HT-29 (cell line): ENCODE data around the gene NOTCH1. TPM values are rescaled to one million over a fixed set of nuclear protein-coding genes. Genes with fewer than 3 reads are reported as not detected.
"Not testable (repeated sequence)": the region's sequence is repeated elsewhere in the genome, so short reads cannot be mapped to it uniquely, and the experiment has no call there.

Source experiments
- DNase-seq: peaks from one replicate; pipeline ENCODE4 v3.0.0-alpha.2; 2015; ENCODE audit warnings: low spot score
- total RNA-seq: library from RNA; depleted of rRNA; stranded (reverse); fragments of >200 nt; shearing (Covaris generic); gene quantifications from 2 replicates; pipeline ENCODE4 v1.2.3, GENCODE V29; 2014

Gene NOTCH1
- total RNA-seq, 1 experiment from 2014 or later, result 57.7 TPM

GRCh38 chr9:136564379-136564988 is 18.6 kb upstream of the NOTCH1 start:
- no peak for DNase-seq

- DNase-seq, result no peak
These were observed 17.9 kb upstream of the NOTCH1 start for GRCh38 chr9:136563646-136564325.

DNA sequence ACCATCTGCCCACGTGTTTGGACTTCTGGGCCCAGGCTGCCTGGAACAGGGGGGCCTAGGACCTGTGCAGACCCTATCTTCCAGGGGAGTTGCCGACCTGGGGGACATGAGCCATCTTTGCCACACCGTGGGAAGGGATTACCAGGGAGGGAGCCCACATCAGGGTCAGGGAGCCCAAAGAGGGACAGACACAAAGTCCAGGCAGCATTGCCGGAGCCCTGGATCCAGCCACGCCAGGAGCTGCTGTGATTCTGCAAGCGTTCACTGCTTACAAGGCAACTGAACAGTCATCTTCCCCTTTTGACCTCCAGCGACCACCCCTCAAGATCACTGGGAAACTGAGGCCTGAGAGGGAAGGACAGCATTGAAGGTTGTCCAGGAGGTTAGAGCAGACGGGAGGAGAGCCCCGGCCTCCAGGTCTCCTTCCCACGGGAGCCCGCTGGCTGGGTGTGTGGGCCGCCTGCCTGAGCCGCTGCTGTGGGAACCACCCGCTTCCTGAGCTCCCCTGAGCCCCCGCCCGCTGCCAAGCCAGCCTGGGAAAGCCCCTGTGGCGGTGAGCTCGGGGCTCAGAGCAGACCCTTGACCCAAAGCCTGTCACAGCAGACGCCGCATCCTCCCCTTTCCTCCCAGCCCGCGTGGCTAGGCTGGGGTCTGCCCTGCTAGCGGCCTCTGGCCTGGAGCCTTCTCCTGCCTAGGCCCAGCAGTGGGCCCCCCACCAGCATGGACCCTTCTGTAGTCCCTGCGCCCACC is 17.1 kb upstream of the NOTCH1 start:
- no peak for DNase-seq

GRCh38 chr9:136561779-136562178 is 15.9 kb upstream of the NOTCH1 start:
- DNase-seq, result no peak

DNA sequence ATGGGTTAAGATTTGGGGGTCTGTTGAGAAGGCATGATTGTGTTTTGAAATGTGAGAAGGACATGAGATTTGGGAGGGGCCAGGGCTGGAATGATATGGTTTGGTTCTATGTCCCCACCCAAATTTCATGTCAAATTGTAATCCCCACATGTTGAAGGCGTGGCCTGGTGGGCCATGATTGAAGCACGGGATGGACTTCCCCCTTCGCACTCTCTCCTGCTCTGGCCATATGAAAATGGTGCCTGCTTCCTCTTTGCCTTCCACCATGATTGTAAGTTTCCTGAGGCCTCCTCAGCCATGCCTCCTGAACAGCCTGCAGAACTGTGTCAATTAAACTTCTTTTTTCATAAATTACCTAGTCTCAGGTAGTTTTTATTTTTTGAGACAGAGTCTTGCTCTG is 14.7 kb upstream of the NOTCH1 start:
- DNase-seq, result no peak

GRCh38 chr9:136559371-136559770 is 13.5 kb upstream of the NOTCH1 start:
- DNase-seq, result not testable (repeated sequence)

DNA sequence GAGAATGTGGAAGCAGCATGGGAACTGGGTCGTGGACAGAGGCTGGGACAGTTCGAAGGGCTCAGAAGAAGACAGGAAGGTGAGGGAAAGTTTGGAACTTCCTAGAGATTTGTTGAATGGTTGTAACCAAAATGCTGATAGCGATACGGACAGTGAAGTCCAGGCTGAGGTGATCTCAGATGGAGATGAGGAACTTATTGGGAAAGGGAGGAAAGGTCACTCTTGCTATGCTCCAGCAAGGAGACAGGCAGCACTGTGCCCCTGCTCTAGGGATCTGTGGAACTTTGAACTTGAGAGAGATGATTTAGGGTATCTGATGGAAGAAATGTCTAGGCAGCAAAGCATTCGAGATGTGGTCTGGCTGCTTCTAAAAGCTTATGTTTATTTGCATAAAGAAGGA is 13.0 kb upstream of the NOTCH1 start:
- DNase-seq, result not testable (repeated sequence)

DNA sequence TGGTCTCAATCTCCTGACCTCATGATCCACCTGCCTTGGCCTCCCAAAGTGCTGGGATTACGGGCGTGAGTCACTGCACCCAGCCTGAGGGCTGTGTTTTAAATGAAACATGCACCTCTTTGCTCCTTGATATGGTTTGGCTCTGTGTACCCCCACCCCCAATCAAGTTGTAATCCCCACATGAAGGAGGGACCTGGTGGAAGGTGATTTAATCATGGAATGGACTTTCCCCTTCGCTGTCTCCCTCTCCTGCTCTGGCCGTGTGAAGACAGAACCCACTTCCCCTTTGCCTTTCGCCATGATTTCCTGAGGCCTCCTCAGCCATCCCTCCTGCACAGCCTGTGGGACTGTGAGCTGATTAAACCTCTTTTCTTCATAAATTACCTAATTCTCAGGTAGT is 12.5 kb upstream of the NOTCH1 start:
- DNase-seq, result no peak

GRCh38 chr9:136557036-136557435 is 11.2 kb upstream of the NOTCH1 start:
- DNase-seq, result no peak

DNA sequence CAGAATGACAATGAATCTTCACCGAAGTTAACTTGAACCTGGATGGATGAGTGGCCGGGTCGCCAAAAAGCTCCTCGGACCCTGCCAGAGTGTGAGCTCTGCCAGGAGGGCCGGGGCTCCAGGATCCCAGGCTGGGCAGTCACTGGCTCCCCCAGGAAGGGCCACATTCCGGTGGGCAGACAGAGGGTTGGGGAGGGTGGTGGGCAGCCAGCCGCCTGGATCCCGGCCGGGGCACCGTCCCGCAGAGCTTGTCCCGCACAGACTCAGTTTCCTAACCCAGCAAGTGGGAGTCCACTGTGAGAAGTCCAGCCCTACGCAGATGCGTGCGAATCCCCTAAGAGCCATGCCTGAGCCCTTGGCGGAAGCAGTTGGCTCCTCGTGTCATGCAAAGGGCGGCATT is 10.3 kb upstream of the NOTCH1 start:
- DNase-seq, result no peak

GRCh38 chr9:136554870-136555269 is 9.0 kb upstream of the NOTCH1 start:
- no peak for DNase-seq

DNA sequence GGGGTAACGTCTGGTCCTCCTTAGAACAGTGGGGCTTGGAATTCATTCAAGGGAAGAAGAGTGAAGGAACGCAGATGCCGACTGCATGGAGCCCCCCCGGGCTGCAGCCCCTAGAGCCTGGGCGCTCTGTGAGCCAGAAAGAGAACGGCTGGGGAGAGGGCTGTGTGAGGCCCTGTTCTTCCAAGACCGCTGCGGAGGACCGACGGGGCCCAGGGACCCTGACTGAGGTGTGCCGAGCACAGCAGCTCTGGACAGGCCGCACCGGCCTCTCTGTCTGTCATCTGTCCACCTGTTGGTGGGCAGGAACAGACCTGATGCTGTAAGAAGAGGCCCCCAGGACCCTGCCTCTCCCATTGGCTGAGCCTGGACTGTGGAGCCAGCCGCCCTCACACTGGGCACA is 7.7 kb upstream of the NOTCH1 start:
- no peak for DNase-seq

DNA sequence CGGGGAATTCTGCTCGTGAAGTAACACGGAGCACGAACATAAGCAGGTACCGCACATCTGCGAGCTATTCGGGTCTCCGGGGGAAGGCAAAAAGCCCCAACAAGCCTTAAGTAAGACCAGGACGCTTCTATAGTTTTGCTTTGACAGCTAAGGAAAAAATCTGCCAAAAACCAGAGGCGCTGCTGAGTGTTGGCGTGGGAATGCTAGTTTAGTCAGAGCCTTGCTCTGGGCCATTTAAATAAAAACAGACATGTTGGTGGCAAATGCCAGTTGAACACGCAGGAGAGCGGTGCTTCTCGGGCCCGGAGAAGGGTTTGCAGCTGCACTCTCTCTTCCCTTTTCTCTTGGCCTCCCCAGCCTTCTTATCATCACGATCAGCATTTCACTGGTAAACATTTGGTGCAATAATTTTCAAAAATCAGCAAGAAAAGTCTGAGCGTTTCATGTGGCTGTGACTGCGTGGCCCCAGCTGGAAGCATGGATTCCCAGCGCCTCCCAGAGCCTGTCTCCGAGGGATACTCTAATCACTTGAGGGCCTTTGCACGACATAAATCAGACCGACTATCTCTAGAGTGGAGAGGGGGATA is 6.4 kb upstream of the NOTCH1 start:
- no peak for DNase-seq

- no peak for DNase-seq
These were observed 5.7 kb upstream of the NOTCH1 start for GRCh38 chr9:136551401-136552116.

DNA sequence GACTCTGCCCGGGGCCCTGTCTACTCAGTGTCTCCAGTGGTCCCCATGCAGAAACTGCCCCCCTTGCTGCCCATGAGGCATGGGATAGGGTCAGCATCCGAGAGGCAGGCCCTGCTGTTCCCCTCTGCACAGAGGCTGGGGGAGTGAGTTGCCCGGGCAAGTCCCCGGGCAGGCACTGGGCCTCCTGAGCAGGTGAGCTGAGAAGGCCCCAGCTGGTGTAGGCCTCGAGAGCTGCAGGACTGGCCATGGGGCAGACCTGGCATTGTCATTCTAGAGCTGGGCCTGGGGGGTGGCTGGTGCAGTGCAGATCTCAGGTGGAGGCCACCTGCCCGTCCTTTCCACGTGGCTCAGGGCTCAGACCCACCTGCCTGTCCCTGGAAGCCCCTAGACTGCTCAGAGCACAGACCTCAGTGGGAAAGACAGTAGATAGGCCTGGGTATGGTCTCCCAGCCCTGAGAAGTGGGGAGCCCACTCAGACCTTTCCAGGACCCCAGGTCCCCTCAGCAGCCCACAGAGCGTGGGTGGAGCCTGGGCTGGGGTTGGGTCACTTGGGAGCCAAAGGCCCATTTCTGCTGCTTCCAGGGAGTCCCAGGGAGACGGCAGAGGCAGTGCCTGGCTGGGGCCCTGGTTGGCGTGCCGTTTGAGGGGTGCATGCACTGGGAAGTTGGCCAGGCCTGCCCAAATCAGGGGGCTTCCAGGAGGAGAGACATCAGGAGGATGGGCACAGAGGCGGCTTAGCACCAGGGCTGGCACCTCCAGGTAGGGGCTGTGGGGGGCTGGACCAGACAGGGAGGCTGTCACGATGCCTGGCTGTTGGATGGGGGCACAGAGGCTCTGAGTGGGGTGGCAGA is 4.8 kb upstream of the NOTCH1 start:
- no peak for DNase-seq

GRCh38 chr9:136549010-136549980 is 3.4 kb upstream of the NOTCH1 start:
- DNase-seq, result no peak

- DNase-seq, result no peak
These were observed 1.8 kb upstream of the NOTCH1 start for GRCh38 chr9:136547508-136548215.

DNA sequence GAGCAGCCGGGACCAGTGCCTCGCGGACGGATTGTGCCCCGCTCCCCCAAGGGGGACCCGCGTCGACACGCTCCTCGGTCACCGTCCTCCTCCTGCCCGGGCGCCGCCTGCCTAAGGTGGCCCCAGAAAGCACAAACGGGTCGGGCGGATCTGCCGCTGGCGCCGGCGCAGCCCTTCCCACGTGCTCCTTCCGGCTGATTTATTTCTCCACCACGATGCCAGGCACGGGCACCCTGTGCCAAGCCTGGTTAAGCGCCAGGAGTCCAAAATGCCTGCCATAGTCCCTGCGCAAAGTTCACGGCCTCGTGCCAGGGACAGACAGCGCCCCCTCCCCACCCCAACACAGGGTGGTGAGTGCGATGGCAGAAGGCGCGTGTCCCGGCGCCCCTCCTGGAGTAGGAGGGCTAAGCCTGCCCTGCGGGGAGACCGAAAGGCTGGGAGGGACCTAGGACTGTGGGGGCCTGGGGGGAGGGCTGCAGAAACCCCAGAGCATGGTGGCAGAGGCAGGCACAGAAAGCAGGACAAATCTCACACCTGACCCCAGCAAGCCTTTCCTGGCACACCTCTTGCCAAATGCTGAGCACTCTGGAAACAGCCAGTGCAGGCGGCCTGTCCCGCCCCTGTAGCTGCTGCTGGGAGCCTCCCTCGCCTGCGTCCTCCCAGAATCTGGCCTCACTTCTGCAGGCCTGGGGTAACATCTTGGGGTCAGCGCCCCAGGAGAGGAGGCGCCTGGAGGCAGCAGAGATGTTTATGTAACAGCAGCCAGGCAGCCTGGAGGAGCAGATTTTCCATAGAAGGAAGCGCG is 1.1 kb upstream of the NOTCH1 start:
- DNase-seq, result peak; percentile 55
